ENCODE data around the gene TEKT5.

The TEKT5 gene

GRCh38 chr16:10646581-10647263, 48.0 kb downstream of the TEKT5 start:
- Histone ChIP-seq H3K4me3 (ENCODE audit: low read length) (no peak overlapping the region), H3K27ac (ENCODE audit: low read length) (no peak overlapping the region), H4K20me1 (ENCODE audit: insufficient read depth, low read length) (no peaks in the 10 kb centered on the region), H2AFZ (ENCODE audit: low read depth, low read length) (no peak overlapping the region), H3K79me2 (ENCODE audit: low read length) (no peaks in the 10 kb centered on the region), H3K4me2 (ENCODE audit: low read length) (no peak overlapping the region), H3K9ac (ENCODE audit: low read length) (no peak overlapping the region), H3K36me3 (replicated peaks; ENCODE audit: low read depth, low read length) (no peaks in the 10 kb centered on the region), H3K9me3 (ENCODE audit: insufficient read depth, low read length) (no peaks in the 10 kb centered on the region), H3K4me1 (ENCODE audit: low read length) (no peaks in the 10 kb centered on the region), H3K27me3 (ENCODE audit: low read depth, low read length) (no peaks in the 10 kb centered on the region)
- TF ChIP-seq EZH2phosphoT487 (IDR thresholded peaks at IDR 0.05; ENCODE audit: low read depth), result no peak
- TF ChIP-seq, protein P1, sequence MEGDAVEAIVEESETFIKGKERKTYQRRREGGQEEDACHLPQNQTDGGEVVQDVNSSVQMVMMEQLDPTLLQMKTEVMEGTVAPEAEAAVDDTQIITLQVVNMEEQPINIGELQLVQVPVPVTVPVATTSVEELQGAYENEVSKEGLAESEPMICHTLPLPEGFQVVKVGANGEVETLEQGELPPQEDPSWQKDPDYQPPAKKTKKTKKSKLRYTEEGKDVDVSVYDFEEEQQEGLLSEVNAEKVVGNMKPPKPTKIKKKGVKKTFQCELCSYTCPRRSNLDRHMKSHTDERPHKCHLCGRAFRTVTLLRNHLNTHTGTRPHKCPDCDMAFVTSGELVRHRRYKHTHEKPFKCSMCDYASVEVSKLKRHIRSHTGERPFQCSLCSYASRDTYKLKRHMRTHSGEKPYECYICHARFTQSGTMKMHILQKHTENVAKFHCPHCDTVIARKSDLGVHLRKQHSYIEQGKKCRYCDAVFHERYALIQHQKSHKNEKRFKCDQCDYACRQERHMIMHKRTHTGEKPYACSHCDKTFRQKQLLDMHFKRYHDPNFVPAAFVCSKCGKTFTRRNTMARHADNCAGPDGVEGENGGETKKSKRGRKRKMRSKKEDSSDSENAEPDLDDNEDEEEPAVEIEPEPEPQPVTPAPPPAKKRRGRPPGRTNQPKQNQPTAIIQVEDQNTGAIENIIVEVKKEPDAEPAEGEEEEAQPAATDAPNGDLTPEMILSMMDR (IDR thresholded peaks at IDR 0.05; ENCODE audit: low read depth, low read length), result no peak

DNA sequence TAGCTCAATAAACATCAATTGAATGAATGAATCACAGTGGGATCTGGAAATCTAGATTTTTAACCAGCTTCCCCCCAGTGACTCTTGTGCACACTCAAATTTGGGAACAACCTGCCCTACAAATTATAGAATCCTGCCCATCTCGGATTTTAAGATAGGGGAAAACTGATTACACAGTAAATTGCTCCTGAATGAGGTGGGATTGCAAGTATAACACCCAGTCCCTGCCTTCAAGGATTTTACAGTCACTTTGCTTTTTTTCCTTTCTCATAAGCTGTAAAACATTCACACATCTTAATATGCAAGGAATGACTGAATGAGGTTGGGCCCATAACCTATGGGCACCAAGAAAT, 48.5 kb downstream of the TEKT5 start:
- no peaks in the 10 kb centered on the region for H4K20me1 ChIP-seq (ENCODE audit: insufficient read depth, low read length)
- no peaks in the 10 kb centered on the region for H3K36me3 ChIP-seq (replicated peaks; ENCODE audit: low read depth, low read length)
- no peak overlapping the region for H3K4me3 ChIP-seq (ENCODE audit: low read length)
- no peak overlapping the region for H3K27ac ChIP-seq (ENCODE audit: low read length)
- H3K9me3 ChIP-seq (ENCODE audit: insufficient read depth, low read length), result no peaks in the 10 kb centered on the region
- no peaks in the 10 kb centered on the region for H3K4me1 ChIP-seq (ENCODE audit: low read length)
- no peak overlapping the region for H3K4me2 ChIP-seq (ENCODE audit: low read length)
- H3K79me2 ChIP-seq (ENCODE audit: low read length), result no peaks in the 10 kb centered on the region
- TF ChIP-seq, protein P1 (IDR thresholded peaks at IDR 0.05; ENCODE audit: low read depth, low read length), result no peak
- no peak for TF ChIP-seq EZH2phosphoT487 (IDR thresholded peaks at IDR 0.05; ENCODE audit: low read depth)
- no peak overlapping the region for H2AFZ ChIP-seq (ENCODE audit: low read depth, low read length)
- H3K27me3 ChIP-seq (ENCODE audit: low read depth, low read length), result no peaks in the 10 kb centered on the region
- no peak overlapping the region for H3K9ac ChIP-seq (ENCODE audit: low read length)

GRCh38 chr16:10644092-10644491, 50.6 kb downstream of the TEKT5 start:
- no peak overlapping the region; the same call in 1 of the 2 replicates for H2AFZ ChIP-seq (ENCODE audit: low read depth, low read length)
- no peaks in the 10 kb centered on the region for H4K20me1 ChIP-seq (ENCODE audit: insufficient read depth, low read length)
- H3K27me3 ChIP-seq (ENCODE audit: low read depth, low read length), result no peaks in the 10 kb centered on the region
- H3K4me3 ChIP-seq (ENCODE audit: low read length), result no peak overlapping the region
- no peak overlapping the region for H3K27ac ChIP-seq (ENCODE audit: low read length)
- no peaks in the 10 kb centered on the region for H3K36me3 ChIP-seq (replicated peaks; ENCODE audit: low read depth, low read length)
- no peaks in the 10 kb centered on the region for H3K79me2 ChIP-seq (ENCODE audit: low read length)
- TF ChIP-seq, protein P1 (IDR thresholded peaks at IDR 0.05; ENCODE audit: low read depth, low read length), result no peak
- no peak for TF ChIP-seq EZH2phosphoT487 (IDR thresholded peaks at IDR 0.05; ENCODE audit: low read depth)
- H3K4me1 ChIP-seq (ENCODE audit: low read length), result no peaks in the 10 kb centered on the region
- no peak overlapping the region for H3K9ac ChIP-seq (ENCODE audit: low read length)
- no peaks in the 10 kb centered on the region for H3K9me3 ChIP-seq (ENCODE audit: insufficient read depth, low read length)
- no peak overlapping the region for H3K4me2 ChIP-seq (ENCODE audit: low read length)

GRCh38 chr16:10642964-10643363, 51.8 kb downstream of the TEKT5 start:
- Histone ChIP-seq H3K4me1 (ENCODE audit: low read length) (peaks cover 5% of the 10 kb centered on the region), H3K36me3 (replicated peaks; ENCODE audit: low read depth, low read length) (no peaks in the 10 kb centered on the region), H3K79me2 (ENCODE audit: low read length) (no peaks in the 10 kb centered on the region), H4K20me1 (ENCODE audit: insufficient read depth, low read length) (no peaks in the 10 kb centered on the region), H3K27me3 (ENCODE audit: low read depth, low read length) (no peaks in the 10 kb centered on the region), H3K27ac (ENCODE audit: low read length) (no peak overlapping the region), H2AFZ (ENCODE audit: low read depth, low read length) (no peak overlapping the region), H3K9me3 (ENCODE audit: insufficient read depth, low read length) (no peaks in the 10 kb centered on the region), H3K9ac (ENCODE audit: low read length) (no peak overlapping the region), H3K4me3 (ENCODE audit: low read length) (no peak overlapping the region), H3K4me2 (ENCODE audit: low read length) (no peak overlapping the region)
- no peak for TF ChIP-seq EZH2phosphoT487 (IDR thresholded peaks at IDR 0.05; ENCODE audit: low read depth)
- TF ChIP-seq, protein P1 (IDR thresholded peaks at IDR 0.05; ENCODE audit: low read depth, low read length), result no peak
